Measurements from ENCODE around the gene IGFBP7.
"Not testable (repeated sequence)": the region's sequence is repeated elsewhere in the genome, so short reads cannot be mapped to it uniquely, and the experiment has no call there.

The IGFBP7 gene

DNA sequence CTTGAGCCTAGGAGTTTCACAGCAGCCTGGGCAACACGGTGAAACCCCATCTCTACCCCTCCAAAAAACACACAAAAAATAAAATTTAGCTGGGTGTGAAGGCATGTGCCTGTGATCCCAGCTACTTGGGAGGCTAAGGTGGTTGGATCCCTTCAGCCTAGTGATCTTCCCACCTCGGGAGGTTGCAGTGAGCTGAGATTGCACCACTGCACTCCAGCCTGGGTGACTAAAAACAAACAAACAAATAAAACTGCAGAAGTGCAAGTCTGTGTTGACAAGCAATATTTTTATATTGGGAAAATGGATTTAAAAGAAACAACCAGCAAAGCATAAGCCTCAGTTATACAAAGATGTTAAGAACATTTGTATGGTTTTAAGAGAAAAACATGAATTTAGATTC is 46.1 kb downstream of the IGFBP7 start:
- TF ChIP-seq, protein P1, sequence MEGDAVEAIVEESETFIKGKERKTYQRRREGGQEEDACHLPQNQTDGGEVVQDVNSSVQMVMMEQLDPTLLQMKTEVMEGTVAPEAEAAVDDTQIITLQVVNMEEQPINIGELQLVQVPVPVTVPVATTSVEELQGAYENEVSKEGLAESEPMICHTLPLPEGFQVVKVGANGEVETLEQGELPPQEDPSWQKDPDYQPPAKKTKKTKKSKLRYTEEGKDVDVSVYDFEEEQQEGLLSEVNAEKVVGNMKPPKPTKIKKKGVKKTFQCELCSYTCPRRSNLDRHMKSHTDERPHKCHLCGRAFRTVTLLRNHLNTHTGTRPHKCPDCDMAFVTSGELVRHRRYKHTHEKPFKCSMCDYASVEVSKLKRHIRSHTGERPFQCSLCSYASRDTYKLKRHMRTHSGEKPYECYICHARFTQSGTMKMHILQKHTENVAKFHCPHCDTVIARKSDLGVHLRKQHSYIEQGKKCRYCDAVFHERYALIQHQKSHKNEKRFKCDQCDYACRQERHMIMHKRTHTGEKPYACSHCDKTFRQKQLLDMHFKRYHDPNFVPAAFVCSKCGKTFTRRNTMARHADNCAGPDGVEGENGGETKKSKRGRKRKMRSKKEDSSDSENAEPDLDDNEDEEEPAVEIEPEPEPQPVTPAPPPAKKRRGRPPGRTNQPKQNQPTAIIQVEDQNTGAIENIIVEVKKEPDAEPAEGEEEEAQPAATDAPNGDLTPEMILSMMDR (IDR thresholded peaks at IDR 0.05; ENCODE audit: extremely low read depth, missing control alignments), result no peak
- no peak for DNase-seq (ENCODE audit: low spot score)

DNA sequence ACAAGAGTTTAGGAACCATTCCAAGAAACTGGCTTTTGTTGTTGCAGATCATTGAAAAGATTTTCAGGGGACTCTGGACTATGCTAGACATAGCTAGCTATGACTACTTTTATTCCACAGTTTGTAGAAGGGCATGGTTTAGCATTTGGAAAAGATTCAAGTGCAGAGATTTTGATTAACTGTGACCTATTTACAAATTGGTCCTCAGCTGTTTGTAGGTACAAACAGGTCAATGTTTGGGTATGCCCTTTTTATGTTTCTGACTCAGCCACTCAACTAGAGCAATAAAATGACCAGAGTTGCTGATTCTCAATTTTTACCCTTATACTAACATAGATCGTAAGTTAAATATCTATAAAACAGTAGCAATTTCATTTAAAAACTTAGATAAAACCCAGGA is 46.7 kb downstream of the IGFBP7 start:
- no peak for DNase-seq (ENCODE audit: low spot score)
- TF ChIP-seq, protein P1 (IDR thresholded peaks at IDR 0.05; ENCODE audit: extremely low read depth, missing control alignments), result no peak

DNA sequence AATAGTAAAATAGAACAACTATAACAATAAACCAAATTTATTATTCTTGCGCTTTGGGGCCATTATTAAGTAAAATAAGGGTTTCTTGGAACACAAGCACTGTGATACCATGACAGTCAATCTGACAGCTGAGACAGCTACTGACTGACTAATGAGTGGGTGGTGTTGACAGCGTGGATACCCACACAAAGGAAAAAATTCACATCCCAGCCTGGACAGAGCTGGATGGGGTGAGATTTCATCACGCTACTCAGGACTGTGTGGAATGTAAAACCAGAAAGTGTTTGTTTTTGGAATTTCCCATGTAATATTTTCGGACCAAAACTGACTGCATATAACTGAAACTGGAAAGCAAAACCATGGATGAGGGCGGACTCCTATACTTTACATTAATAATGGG is 48.8 kb downstream of the IGFBP7 start:
- TF ChIP-seq, protein P1 (IDR thresholded peaks at IDR 0.05; ENCODE audit: extremely low read depth, missing control alignments), result no peak
- DNase-seq (ENCODE audit: low spot score), result no peak

DNA sequence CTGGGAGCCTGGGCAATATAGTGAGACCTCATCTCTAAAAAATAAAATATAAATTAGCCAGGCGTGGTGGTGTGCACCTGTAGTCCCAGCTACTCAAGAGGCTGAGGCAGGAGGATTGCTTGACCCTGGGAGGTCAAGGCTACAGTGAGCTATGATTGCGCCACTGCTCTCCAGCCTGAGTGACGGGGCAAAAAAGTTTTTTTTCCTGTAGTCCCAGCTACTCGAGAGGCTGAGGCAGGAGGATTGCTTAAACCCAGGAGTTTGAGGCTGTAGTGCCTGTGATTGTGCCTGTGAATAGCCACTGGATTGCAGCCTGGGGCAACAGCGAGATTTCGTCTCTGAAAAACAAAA is 49.5 kb downstream of the IGFBP7 start:
- not testable (repeated sequence) for DNase-seq (ENCODE audit: low spot score)

DNA sequence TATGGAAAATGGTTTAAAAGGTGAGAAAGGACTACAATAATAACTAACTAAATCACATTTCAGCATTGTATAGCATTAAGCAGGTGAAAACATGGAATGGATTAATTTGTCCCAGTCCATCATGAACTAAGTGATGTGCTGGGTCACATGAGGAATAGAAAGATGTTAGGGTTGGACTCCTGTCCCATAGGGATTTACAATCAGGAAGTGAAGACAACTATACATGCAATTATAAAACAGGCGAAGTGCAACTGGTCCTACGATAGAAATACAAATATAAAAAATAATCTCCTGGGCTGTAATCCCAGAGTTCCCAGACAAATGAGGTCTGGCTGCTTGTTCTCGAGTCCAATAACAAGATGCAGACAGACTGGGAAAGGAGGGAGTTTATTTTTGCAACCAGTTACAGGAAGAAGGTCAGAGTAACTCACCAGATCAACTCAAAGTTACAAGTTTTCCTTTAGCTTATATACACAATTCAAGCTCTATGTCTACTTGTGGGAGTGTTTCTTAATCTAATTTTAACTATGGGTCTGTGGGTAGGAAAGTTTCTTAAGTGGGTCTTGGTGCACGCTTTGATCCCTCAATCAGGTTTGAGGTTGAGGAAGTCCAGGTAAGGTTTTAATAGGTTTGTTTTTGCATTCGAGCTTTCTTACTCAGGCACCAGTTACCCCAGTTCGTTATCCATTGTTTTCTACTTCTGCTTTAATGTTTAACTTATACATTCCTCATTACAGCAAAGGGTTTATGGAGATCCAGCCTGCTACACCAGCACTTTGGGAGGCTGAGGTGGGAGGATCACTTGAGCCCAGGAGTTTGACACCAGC is 50.1 kb downstream of the IGFBP7 start:
- TF ChIP-seq, protein P1 (IDR thresholded peaks at IDR 0.05; ENCODE audit: extremely low read depth, missing control alignments), result no peak
- DNase-seq (ENCODE audit: low spot score), result no peak

DNA sequence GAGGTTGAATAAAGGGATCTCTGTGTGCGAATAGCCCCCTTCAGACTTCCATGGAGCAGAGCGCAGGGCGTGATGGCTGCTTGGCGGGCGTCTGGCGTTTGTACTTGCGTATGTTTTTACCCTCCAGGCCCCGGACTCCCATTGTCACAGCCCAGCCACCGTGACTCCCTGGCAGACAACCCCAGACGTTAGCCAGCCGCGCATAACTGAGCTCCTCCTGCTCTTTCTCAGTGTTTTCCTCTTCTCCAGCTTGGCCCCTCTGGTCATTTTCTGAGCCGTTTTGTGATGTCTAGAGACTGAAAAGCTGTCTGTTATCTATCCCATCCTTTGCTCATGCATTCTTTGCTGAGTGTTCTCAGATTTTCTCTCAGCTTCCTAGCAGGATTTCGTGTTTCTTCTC is 54.3 kb downstream of the IGFBP7 start:
- DNase-seq (ENCODE audit: low spot score), result no peak
- TF ChIP-seq, protein P1 (IDR thresholded peaks at IDR 0.05; ENCODE audit: extremely low read depth, missing control alignments), result no peak

DNA sequence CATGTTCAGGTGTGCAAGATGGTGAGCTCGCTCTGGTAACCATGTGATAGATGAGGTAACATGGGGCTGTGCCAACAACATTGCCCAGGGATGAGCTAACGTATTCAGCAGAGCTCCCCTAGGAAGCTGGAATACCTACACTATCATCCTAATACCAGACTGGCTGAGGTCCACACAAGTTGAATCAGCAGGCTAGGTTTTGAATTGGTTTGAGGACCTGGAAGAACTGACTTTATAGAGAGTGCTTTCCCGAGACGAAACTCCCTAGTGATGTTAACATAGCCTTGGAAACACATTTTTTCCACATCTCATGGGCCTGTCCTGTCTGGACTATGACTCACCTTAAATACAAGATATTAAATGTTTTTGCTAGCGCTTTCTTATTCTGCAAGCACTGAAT is 56.7 kb downstream of the IGFBP7 start:
- DNase-seq (ENCODE audit: low spot score), result no peak
- TF ChIP-seq, protein P1 (IDR thresholded peaks at IDR 0.05; ENCODE audit: extremely low read depth, missing control alignments), result no peak

DNA sequence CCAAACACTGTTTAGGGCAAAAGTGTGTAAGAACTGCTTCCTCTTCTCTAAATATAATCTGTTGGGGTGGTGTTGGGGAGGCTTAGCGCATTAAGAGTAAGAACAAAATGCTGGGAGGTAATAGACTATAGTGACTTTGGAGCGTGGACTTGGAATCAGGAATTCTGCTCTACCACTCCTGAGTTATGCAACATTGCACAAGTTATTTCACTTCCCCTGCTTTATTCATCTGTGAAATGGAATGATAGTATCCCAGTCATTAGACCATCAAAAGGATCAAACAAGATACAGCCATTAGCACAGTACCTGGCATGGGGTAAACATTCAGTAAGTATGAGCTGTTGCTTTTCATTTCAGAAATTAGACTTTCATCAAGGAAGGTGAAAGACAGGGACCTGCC is 58.7 kb downstream of the IGFBP7 start:
- no peak for DNase-seq (ENCODE audit: low spot score)
- TF ChIP-seq, protein P1 (IDR thresholded peaks at IDR 0.05; ENCODE audit: extremely low read depth, missing control alignments), result no peak
